CD8-positive, alpha-beta memory T cell (primary cell): ENCODE measurements around the gene TMEM106C. TPM values are rescaled to one million over a fixed set of nuclear protein-coding genes. Genes with fewer than 3 reads are reported as not detected.

Experiments used
- CTCF ChIA-PET: fragments of 350-600 bp; sonication (Branson Sonifier 250); formaldehyde crosslinking; loops from one replicate; lab custom pipeline; 2021; ENCODE audit warnings: antibody characterized with exemption; lab: Charles Lee
- POLR2A ChIA-PET: fragments of 350-600 bp; sonication (Branson Sonifier 250); formaldehyde crosslinking; loops from one replicate; lab custom pipeline; 2021; ENCODE audit warnings: antibody characterized with exemption; lab: Charles Lee
- DNase-seq, 5 donors: peaks; one replicate each; pipeline versions ENCODE4 v3.0.0 to v3.0.0-alpha.2; 2020 to 2022; ENCODE audit warnings: mixed read lengths in 1 of 5
- H3K27ac ChIP-seq: one replicate; pipeline ENCODE4 v1.7.0; 2013; ENCODE audit warnings: low read depth, mild to moderate bottlenecking, low read length, moderate library complexity
- H3K27me3 ChIP-seq: 2 replicates; pipeline ENCODE4 v1.7.0; 2013; ENCODE audit warnings: low read length, mild to moderate bottlenecking; ENCODE audit not compliant: insufficient read depth, poor library complexity, severe bottlenecking
- H3K36me3 ChIP-seq: 2 replicates; pipeline ENCODE4 v1.7.0; 2013; ENCODE audit warnings: mild to moderate bottlenecking, low read length, moderate library complexity; ENCODE audit not compliant: insufficient read depth
- H3K4me1 ChIP-seq: 2 replicates; pipeline ENCODE4 v1.7.0; 2013; ENCODE audit warnings: mild to moderate bottlenecking, low read length, moderate library complexity; ENCODE audit not compliant: insufficient read depth
- H3K4me3 ChIP-seq: 2 replicates; pipeline ENCODE4 v1.7.0; 2013; ENCODE audit warnings: mild to moderate bottlenecking, low read length
- H3K9me3 ChIP-seq: 2 replicates; pipeline ENCODE4 v1.7.0; 2013; ENCODE audit warnings: mild to moderate bottlenecking, low read length
- H3K27ac Mint-ChIP-seq, 8 donors: one replicate each; pipeline ENCODE4 v1.8.0; 2020 to 2021; ENCODE audit warnings: mixed read lengths in 8 of 8, mild to moderate bottlenecking in 6 of 8, inconsistent platforms in 3 of 8, moderate library complexity in 3 of 8
- H3K27me3 Mint-ChIP-seq, 2 donors: one replicate each; pipeline ENCODE4 v1.8.0; 2020 to 2021; ENCODE audit warnings: mixed read lengths in 2 of 2, mild to moderate bottlenecking in 1 of 2, moderate library complexity in 1 of 2
- H3K36me3 Mint-ChIP-seq, 3 donors: one replicate each; pipeline ENCODE4 v1.8.0; 2020 to 2021; ENCODE audit warnings: mixed read lengths in 3 of 3, inconsistent platforms in 1 of 3, mild to moderate bottlenecking in 1 of 3
- H3K4me1 Mint-ChIP-seq, 3 donors: one replicate each; pipeline ENCODE4 v1.8.0; 2020 to 2021; ENCODE audit warnings: mixed read lengths in 3 of 3, inconsistent platforms in 1 of 3, mild to moderate bottlenecking in 1 of 3
- H3K4me3 Mint-ChIP-seq, 7 donors: one replicate each; pipeline ENCODE4 v1.8.0; 2020 to 2021; ENCODE audit warnings: mixed read lengths in 7 of 7, mild to moderate bottlenecking in 6 of 7, moderate library complexity in 4 of 7, inconsistent platforms in 2 of 7
- H3K9me3 Mint-ChIP-seq, 5 donors: one replicate each; pipeline ENCODE4 v1.8.0; 2020 to 2022; ENCODE audit warnings: mixed read lengths in 5 of 5, mild to moderate bottlenecking in 3 of 5, moderate library complexity in 2 of 5, inconsistent platforms in 1 of 5
- polyA plus RNA-seq: library from polyadenylated mRNA; unstranded; fragments of 300-500 nt; fragmentation: Illumina TruSeq; gene quantifications from one replicate; pipeline ENCODE4 v1.2.3, GENCODE V29; 2021
- total RNA-seq, 2 experiments: library from RNA; stranded (reverse); gene quantifications; one replicate each; pipeline ENCODE4 v1.2.3, GENCODE V29; 2021

TMEM106C gene
- total and polyA plus RNA-seq, 3 experiments from 2014 or later: 56.8 to 186 (median 178) TPM

GRCh38 chr12:48017921-48018617, 54.7 kb downstream of the TMEM106C start:
- ChIA-PET POLR2A (no interaction called here), CTCF (interaction anchor here (1.1 kb wide), 1 partner anchor 16 kb away, joined by 3 read pairs; no protein-coding TSS in a partner anchor)
- Histone ChIP-seq H3K4me1 (no peaks in the 10 kb centered on the region), H3K27me3 (peaks cover 6% of the 10 kb centered on the region), H3K4me3 (no peak overlapping the region), H3K36me3 (no peaks in the 10 kb centered on the region), H3K27ac (no peak overlapping the region), H3K9me3 (no peaks in the 10 kb centered on the region)
- Mint-ChIP-seq H3K4me3 (no peak overlapping the region), H3K36me3 (no peaks in the 10 kb centered on the region), H3K27ac (no peak overlapping the region), H3K9me3 (no peaks in the 10 kb centered on the region), H3K4me1 (no peaks in the 10 kb centered on the region), H3K27me3 (peaks cover 14 to 62% of the 10 kb centered on the region in 2 donors)
- no peak for DNase-seq

Other genes starting within 250 kb of the TMEM106C start
- gene ENDOU, start 238.1 kb upstream of the TMEM106C start, total RNA-seq: not detected
- gene ENDOU, start 238.1 kb upstream of the TMEM106C start, polyA plus RNA-seq: not detected
- gene RAPGEF3, start 204.7 kb upstream of the TMEM106C start, total RNA-seq: 1 to 10 TPM in 1 of 2 experiments, under 1 TPM in 1; 0.95 to 1.1 TPM
- 0.15 TPM for gene RAPGEF3, start 204.7 kb upstream of the TMEM106C start, polyA plus RNA-seq
- 10 to 100 TPM; 10.9 to 11.5 TPM for gene SLC48A1, start 190.4 kb upstream of the TMEM106C start, total RNA-seq
- 9.1 TPM for gene SLC48A1, start 190.4 kb upstream of the TMEM106C start, polyA plus RNA-seq
- 100 to 1,000 TPM; 206 to 207 TPM for gene HDAC7, start 143.7 kb upstream of the TMEM106C start, total RNA-seq
- 23.1 TPM for gene HDAC7, start 143.7 kb upstream of the TMEM106C start, polyA plus RNA-seq
- gene VDR, start 58.6 kb upstream of the TMEM106C start, total RNA-seq: 10 to 100 TPM; 79.6 to 83.4 TPM
- 0.54 TPM for gene VDR, start 58.6 kb upstream of the TMEM106C start, polyA plus RNA-seq
- gene COL2A1, start 40.9 kb downstream of the TMEM106C start, total RNA-seq: not detected
- not detected for gene COL2A1, start 40.9 kb downstream of the TMEM106C start, polyA plus RNA-seq
- 10 to 100 TPM; 57.3 to 58.8 TPM for gene SENP1, start 142.5 kb downstream of the TMEM106C start, total RNA-seq
- gene SENP1, start 142.5 kb downstream of the TMEM106C start, polyA plus RNA-seq: 13.4 TPM
- gene PFKM, start 155.8 kb downstream of the TMEM106C start, total RNA-seq: 10 to 100 TPM; 39.9 to 40.2 TPM
- gene PFKM, start 155.8 kb downstream of the TMEM106C start, polyA plus RNA-seq: 5.4 TPM
- 10 to 100 TPM; 32.5 to 38.1 TPM for gene ASB8, start 193.9 kb downstream of the TMEM106C start, total RNA-seq
- 81.8 TPM for gene ASB8, start 193.9 kb downstream of the TMEM106C start, polyA plus RNA-seq
- gene CCDC184, start 220.0 kb downstream of the TMEM106C start, total RNA-seq: under 1 TPM; 0.72 to 0.97 TPM
- gene CCDC184, start 220.0 kb downstream of the TMEM106C start, polyA plus RNA-seq: 0.91 TPM
- gene OR10AD1, start 239.7 kb downstream of the TMEM106C start, total RNA-seq: not detected
- gene OR10AD1, start 239.7 kb downstream of the TMEM106C start, polyA plus RNA-seq: not detected